HepG2 (cell line): ENCODE measurements around the gene LARP1. TPM values are rescaled to one million over a fixed set of nuclear protein-coding genes. Genes with fewer than 3 reads are reported as not detected.
A peak's percentile ranks its signal among the peaks of the same experiment; 100 is the strongest.

ENCODE experiments used
- ATF5 ChIP-seq: sonication (generic); formaldehyde crosslinking; IDR thresholded peaks from 2 replicates; pipeline ENCODE4 v1.4.0; 2020; ENCODE audit warnings: mild to moderate bottlenecking, low read depth, missing genetic modification reagents
- BCL6 ChIP-seq: IDR thresholded peaks from 2 replicates; pipeline ENCODE4 v1.6.1; 2016; ENCODE audit warnings: missing genetic modification reagents, missing compliant biosample characterization
- FOSL2 ChIP-seq: sonication (generic); formaldehyde crosslinking; IDR thresholded peaks from 2 replicates; pipeline ENCODE4 v1.4.0; 2020; ENCODE audit warnings: missing genetic modification reagents
- FOXA1 ChIP-seq, 2 experiments: fragments of 450-650 bp in 1 of 2; sonication (generic) in 1 of 2; formaldehyde crosslinking in 1 of 2; IDR thresholded peaks; 2 replicates each; pipeline versions ENCODE4 v1.4.0 to v1.6.1; 2016 to 2020; ENCODE audit warnings: missing genetic modification reagents in 1 of 2
- IKZF5 ChIP-seq: IDR thresholded peaks from 2 replicates; pipeline ENCODE4 v1.6.1; 2018; ENCODE audit warnings: missing genetic modification reagents, mild to moderate bottlenecking, missing compliant biosample characterization
- KMT2A ChIP-seq: sonication (generic); formaldehyde crosslinking; IDR thresholded peaks from 2 replicates; pipeline ENCODE4 v1.4.0; 2020; ENCODE audit warnings: missing genetic modification reagents
- MEIS2 ChIP-seq: sonication (generic); formaldehyde crosslinking; IDR thresholded peaks from 2 replicates; pipeline ENCODE4 v1.9.0; 2021; ENCODE audit warnings: mild to moderate bottlenecking, missing genetic modification reagents
- MTF1 ChIP-seq: sonication (generic); formaldehyde crosslinking; IDR thresholded peaks from 2 replicates; pipeline ENCODE4 v1.5.0; 2020; ENCODE audit warnings: missing genetic modification reagents
- RBAK ChIP-seq: sonication (generic); formaldehyde crosslinking; IDR thresholded peaks from 2 replicates; pipeline ENCODE4 v1.5.1; 2020; ENCODE audit warnings: mild to moderate bottlenecking, missing genetic modification reagents
- RBM22 ChIP-seq: fragments of 200-400 bp; formaldehyde crosslinking; optimal IDR thresholded peaks from 2 replicates; pipeline ENCODE3; 2017; ENCODE audit warnings: mild to moderate bottlenecking, low read length, moderate library complexity
- RFX3 ChIP-seq: IDR thresholded peaks from 2 replicates; pipeline ENCODE4 v1.6.1; 2016; ENCODE audit warnings: missing biosample characterization, missing genetic modification reagents
- RXRA ChIP-seq: sonication (generic); formaldehyde crosslinking; IDR thresholded peaks from 2 replicates; pipeline ENCODE4 v1.5.1; 2020; ENCODE audit warnings: missing genetic modification reagents
- RXRB ChIP-seq: IDR thresholded peaks from 2 replicates; pipeline ENCODE4 v1.6.1; 2016; ENCODE audit warnings: borderline replicate concordance, missing genetic modification reagents, missing compliant biosample characterization
- SATB2 ChIP-seq: sonication (generic); formaldehyde crosslinking; IDR thresholded peaks from 2 replicates; pipeline ENCODE4 v1.5.0; 2020; ENCODE audit warnings: missing genetic modification reagents
- TEF ChIP-seq: sonication (generic); formaldehyde crosslinking; IDR thresholded peaks from 2 replicates; pipeline ENCODE4 v1.5.0; 2020; ENCODE audit warnings: missing genetic modification reagents
- ZNF547 ChIP-seq: sonication (generic); formaldehyde crosslinking; IDR thresholded peaks from 2 replicates; pipeline ENCODE4 v1.5.1; 2020; ENCODE audit warnings: mild to moderate bottlenecking, missing genetic modification reagents
- ZNF549 ChIP-seq: sonication (generic); formaldehyde crosslinking; IDR thresholded peaks from 2 replicates; pipeline ENCODE4 v1.5.0; 2020; ENCODE audit warnings: missing genetic modification reagents
- ZNF619 ChIP-seq: sonication (generic); formaldehyde crosslinking; IDR thresholded peaks from 2 replicates; pipeline ENCODE4 v1.4.0; 2020; ENCODE audit warnings: mild to moderate bottlenecking, missing genetic modification reagents
- ZNF678 ChIP-seq: sonication (generic); formaldehyde crosslinking; IDR thresholded peaks from 2 replicates; pipeline ENCODE4 v1.4.0; 2020; ENCODE audit warnings: mild to moderate bottlenecking, missing genetic modification reagents
- ZNF878 ChIP-seq: sonication (generic); formaldehyde crosslinking; IDR thresholded peaks from 2 replicates; pipeline ENCODE4 v1.8.1; 2023; ENCODE audit warnings: mild to moderate bottlenecking, missing genetic modification reagents, moderate library complexity
- ZXDC ChIP-seq: sonication (generic); formaldehyde crosslinking; IDR thresholded peaks from 2 replicates; pipeline ENCODE4 v1.5.0; 2020; ENCODE audit warnings: mild to moderate bottlenecking, missing genetic modification reagents
- polyA plus RNA-seq, 8 experiments: library from polyadenylated mRNA; depleted of rRNA in 3 of 8; stranded (reverse) in 7 of 8; unstranded in 1 of 8; fragments of >200 nt; fragmentation: Illumina TruSeq in 4 of 8; extraction: Trizol in 4 of 8; gene quantifications; 2 replicates each; pipeline versions ENCODE4 v1.2.1 to v1.2.3, GENCODE V29; 2011 to 2016; ENCODE audit warnings: low read depth in 4 of 8, missing spikeins in 1 of 8, mixed read lengths in 1 of 8; ENCODE audit not compliant: insufficient read depth in 1 of 8
- total RNA-seq, 5 experiments: library from RNA; depleted of rRNA; stranded (reverse); fragments of >200 nt; fragmentation: Illumina TruSeq; extraction: Trizol; gene quantifications; 2 replicates each; pipeline ENCODE4 v1.2.3, GENCODE V29; 2016; ENCODE audit warnings: low read depth in 1 of 5
- TF ChIP-seq, protein P1 (sequence below): sonication (generic); formaldehyde crosslinking; IDR thresholded peaks from 2 replicates; pipeline ENCODE4 v1.4.0; 2020; ENCODE audit warnings: mild to moderate bottlenecking, missing genetic modification reagents
- TF ChIP-seq, protein P2 (sequence below): sonication (generic); formaldehyde crosslinking; IDR thresholded peaks from 2 replicates; pipeline ENCODE4 v1.9.0; 2021; ENCODE audit warnings: missing genetic modification reagents, borderline replicate concordance

LARP1 gene
- total and polyA plus RNA-seq, 2 of the 13 experiments (the other 11 are each of a cell fraction or from before 2014, with no cell fraction given), result 45.2 to 61.4 TPM

DNA sequence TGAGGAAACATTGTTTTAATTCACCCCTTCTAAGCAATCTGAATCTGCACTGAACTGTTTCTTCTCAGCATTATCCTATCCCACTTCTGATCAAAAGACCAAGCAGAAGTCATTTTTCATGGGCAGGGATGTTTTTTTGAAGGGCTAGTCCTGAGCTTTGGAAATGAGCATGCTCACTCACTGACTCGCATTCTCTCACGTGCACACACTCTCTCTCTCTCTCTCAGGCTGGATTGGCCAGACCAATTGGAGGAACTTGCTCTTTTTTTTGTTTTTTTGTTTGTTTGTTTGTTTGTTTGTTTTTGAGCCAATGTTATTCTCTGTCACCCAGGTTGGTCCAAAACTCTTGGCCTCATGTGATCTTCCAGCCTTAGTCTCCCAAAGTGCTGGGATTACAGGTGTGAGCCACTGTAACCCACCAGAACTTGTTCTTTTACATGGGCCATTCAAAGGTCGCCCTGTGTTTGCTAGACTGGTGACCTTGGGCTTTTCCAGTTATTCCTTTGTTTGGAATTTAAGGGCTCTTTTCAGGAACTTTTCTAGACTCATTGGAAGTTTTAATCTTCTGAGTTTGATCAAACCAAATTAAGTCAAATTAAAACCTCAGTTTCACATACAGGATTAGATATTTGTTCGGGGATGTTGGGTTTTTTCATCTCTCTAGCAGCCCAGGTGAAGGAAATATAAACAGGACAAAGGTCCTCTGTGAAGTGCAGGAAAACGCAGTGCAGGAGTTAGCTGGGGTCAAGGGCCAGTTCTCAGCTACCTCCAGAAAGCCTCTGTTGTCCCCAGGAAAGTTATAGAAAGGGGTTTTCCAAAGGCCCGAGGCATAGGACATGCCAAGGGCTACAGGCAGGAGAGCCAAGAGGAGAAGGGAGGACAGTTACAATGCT, 82.1 kb downstream of the LARP1 start (continued):
- TF ChIP-seq ZNF549 (CRISPR knock-in tag), result no peak
- TF ChIP-seq RBAK (CRISPR knock-in tag), result no peak
- TF ChIP-seq ZNF547 (CRISPR knock-in tag), result no peak; the same call in 1 of the 2 replicates
- TF ChIP-seq, protein P1, sequence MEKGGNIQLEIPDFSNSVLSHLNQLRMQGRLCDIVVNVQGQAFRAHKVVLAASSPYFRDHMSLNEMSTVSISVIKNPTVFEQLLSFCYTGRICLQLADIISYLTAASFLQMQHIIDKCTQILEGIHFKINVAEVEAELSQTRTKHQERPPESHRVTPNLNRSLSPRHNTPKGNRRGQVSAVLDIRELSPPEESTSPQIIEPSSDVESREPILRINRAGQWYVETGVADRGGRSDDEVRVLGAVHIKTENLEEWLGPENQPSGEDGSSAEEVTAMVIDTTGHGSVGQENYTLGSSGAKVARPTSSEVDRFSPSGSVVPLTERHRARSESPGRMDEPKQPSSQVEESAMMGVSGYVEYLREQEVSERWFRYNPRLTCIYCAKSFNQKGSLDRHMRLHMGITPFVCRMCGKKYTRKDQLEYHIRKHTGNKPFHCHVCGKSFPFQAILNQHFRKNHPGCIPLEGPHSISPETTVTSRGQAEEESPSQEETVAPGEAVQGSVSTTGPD, result no peak
- TF ChIP-seq IKZF5 (CRISPR knock-in tag), result peak; percentile 25
- no peak for TF ChIP-seq TEF (CRISPR knock-in tag)
- no peak for TF ChIP-seq SATB2
- no peak for TF ChIP-seq RFX3 (CRISPR knock-in tag)
- TF ChIP-seq MEIS2 (CRISPR knock-in tag), result no peak
- no peak for TF ChIP-seq ZXDC (CRISPR knock-in tag)
- TF ChIP-seq MTF1 (CRISPR knock-in tag), result no peak
- TF ChIP-seq FOXA1 (IDR thresholded peaks at IDR 0.05), result no peak
- no peak for TF ChIP-seq FOXA1 (CRISPR knock-in tag; IDR thresholded peaks at IDR 0.05)
- no peak for TF ChIP-seq ATF5
- no peak for TF ChIP-seq FOSL2 (CRISPR knock-in tag)
- TF ChIP-seq ZNF878 (CRISPR knock-in tag), result no peak
- TF ChIP-seq, protein P2, sequence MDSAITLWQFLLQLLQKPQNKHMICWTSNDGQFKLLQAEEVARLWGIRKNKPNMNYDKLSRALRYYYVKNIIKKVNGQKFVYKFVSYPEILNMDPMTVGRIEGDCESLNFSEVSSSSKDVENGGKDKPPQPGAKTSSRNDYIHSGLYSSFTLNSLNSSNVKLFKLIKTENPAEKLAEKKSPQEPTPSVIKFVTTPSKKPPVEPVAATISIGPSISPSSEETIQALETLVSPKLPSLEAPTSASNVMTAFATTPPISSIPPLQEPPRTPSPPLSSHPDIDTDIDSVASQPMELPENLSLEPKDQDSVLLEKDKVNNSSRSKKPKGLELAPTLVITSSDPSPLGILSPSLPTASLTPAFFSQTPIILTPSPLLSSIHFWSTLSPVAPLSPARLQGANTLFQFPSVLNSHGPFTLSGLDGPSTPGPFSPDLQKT, result no peak
- no peak for TF ChIP-seq ZNF619 (CRISPR knock-in tag)
- TF ChIP-seq RXRB, result peak; percentile 79
- no peak for TF ChIP-seq ZNF678 (CRISPR knock-in tag)
- no peak for TF ChIP-seq KMT2A (CRISPR knock-in tag)
- peak; percentile 49; the same call in 1 of the 2 replicates for TF ChIP-seq RXRA
- TF ChIP-seq BCL6 (CRISPR knock-in tag), result peak; percentile 98
- no peak for TF ChIP-seq RBM22
